Forelimb muscle (tissue), 1 donor: ENCODE measurements around the gene RPGR. TPM values are rescaled to one million over a fixed set of nuclear protein-coding genes. Genes with fewer than 3 reads are reported as not detected.

Experiments
- DNase-seq: peaks from one replicate; pipeline ENCODE4 v3.0.0-alpha.2; 2013; ENCODE audit warnings: low read depth
- polyA plus RNA-seq: library from polyadenylated mRNA; unstranded; fragments of 120-200 nt; gene quantifications from one replicate; pipeline ENCODE4 v1.2.1, GENCODE V29; 2013; ENCODE audit not compliant: insufficient read length

Gene RPGR
- polyA plus RNA-seq, 1 donor, result 5.4 TPM

DNA sequence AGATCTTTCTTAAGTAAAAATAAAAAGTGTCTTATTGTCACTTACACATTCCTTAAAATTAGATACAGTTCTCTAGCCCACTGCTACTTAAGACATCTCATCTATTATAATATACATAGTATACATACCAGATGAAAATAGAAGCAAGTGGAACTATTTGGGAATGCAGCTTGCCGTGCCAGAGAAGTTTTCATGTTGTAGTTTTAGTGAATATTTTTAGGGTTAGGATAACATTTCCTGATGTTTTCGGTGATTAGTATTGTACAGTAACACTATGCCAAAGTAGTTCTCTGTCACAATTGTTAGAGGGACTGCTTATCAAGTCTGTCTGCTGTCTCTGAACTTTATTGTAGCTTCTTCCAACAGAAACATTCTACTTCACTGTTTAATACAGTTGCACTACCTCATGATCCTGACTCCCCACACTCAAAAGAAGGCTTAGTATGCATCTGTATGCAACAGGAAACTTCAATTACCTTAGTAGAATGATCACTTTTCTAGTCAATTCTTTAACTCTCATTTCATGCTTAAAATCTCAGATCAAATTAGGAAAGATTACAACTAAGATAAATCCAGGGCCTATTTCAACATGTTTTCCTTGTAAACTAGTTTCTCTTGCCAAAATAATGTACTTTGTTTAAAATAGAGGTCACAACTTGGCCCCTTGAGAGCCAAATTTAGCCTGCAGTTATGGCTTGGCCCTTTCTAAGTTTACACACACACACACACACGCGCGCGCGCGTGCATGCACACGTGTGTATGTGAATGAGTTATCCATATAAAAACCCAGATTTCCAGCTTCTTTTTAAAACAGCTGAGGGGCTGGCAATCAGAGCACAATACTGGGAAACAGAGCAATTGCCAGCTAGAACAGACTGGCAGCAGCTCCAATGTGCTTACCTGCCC is 64.3 kb downstream of the RPGR start:
- DNase-seq, result no peak

DNA sequence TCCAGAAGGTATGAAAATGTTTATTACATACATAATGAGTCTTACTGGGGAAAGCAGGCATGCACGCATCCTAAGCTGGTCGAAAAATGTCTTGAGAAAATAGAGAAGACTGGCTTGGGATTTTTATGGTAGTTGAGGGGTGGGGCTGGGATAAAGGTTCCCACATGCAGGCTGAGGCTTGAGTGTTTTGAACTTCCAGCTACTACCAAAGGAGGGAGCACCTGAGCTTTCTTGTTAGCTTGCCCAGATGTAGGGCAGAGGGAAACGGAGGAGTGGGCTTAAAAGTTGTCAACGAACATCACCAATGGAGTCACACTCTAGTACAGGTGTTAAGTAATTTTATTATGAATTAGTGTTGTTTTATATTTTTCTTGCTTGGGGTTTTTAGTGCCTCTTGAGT is 67.1 kb downstream of the RPGR start:
- DNase-seq, result no peak

DNA sequence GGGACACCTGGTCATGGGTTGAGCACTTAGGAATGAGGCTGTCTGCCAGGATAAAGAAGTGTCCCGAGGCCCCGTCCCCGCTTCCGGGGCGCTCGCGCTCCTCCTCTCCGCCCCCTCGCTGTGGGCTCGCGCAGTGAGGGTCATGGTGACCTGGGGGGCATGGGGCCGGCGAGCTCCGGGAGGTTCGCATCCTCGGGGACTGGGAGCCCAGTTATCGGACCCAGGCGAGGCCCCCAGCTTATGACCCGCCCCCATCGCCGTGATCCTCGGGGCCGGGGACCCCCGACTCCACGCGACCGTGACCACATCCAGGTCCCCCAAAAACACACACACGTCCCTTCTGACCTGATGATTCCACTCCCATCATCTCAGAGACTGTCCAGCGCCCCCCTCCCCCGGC is 71.3 kb downstream of the RPGR start:
- no peak for DNase-seq

DNA sequence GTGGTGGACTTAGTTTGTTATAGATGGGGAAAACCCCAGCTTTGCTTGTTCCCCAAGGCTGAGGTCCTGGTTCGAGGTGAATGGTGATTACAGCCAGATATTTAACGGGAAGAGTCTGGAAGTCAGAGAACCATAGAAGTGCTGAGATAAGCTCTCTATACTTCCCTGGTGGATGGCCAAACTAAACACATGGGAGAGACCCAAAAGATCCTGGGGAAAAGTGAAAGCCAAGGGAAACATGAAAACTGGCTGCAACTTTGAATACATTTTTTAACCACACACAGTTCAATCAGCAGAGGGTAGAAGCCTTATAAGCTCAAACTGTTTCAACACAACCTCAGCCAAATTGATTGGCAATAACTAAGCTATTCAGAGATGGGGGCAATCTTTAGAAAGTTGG is 77.3 kb downstream of the RPGR start:
- no peak for DNase-seq

DNA sequence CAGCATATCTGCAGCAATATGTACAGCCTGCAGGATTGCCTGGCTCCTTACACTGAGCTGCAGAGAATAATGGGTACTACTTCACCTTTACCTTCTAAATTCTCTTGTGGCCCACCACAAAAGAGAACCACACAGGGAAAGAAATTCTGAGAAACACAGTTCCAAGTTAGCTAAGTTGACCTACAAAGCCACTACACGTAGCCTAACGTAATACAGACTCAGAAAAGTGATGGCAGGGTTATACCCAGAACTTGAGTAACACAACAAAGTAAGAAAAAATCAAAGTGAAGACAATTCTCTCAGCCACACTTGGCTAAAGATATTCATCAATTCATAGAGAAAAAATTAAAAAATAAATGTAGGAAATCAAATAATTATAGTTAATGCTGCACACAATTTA is 80.3 kb downstream of the RPGR start:
- DNase-seq, result no peak

DNA sequence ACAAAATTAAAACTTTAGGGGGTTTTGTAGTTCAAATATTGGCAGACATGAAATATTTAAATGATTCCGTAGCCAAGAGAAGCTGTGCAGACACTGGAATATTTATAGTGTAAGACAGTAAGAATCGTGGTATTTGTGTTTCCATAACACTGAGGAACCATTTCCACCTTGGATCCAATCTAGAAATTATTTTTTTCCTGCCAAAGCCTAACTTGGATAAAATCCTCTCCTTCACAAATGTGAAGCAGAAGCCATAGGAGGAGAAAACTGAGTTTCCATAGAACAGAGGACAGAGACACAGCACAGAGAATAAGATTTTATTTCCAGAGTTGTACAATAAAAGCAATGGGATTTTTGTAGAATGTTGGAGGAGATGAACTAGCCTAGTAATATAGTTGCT is 86.8 kb downstream of the RPGR start:
- no peak for DNase-seq

DNA sequence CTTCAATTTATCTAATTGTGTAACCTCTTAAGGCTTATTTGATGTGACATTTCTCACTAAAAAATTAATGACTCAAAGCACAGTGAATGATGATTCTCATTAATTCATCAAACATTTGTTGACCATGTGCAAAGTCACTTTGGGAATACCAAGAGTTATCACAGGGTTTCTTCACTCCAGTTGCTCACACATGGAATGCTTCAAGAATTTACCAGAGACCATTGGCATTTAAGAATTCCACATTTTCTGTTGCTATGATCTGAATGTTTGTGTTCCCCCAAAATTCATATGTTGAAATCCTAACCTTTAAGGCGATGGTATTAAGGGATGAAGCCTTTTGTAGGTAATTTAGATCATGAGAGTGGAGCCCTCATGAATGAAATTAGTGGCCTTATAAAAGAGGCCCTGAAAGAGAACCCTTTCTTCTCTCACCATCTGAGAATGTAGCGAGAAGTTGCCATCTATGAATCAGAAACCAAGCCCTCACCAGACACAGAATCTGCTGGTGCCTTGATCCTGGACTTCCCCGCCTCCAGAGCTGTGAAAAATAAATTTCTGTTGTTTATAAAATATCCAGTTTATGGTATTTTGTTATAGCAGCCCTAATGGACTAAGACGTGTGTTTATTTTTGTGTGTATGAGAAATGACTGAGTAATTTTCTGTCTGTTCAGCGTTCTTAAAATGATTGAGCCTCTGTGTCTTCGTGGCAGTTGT is 90.3 kb downstream of the RPGR start:
- DNase-seq, result no peak

DNA sequence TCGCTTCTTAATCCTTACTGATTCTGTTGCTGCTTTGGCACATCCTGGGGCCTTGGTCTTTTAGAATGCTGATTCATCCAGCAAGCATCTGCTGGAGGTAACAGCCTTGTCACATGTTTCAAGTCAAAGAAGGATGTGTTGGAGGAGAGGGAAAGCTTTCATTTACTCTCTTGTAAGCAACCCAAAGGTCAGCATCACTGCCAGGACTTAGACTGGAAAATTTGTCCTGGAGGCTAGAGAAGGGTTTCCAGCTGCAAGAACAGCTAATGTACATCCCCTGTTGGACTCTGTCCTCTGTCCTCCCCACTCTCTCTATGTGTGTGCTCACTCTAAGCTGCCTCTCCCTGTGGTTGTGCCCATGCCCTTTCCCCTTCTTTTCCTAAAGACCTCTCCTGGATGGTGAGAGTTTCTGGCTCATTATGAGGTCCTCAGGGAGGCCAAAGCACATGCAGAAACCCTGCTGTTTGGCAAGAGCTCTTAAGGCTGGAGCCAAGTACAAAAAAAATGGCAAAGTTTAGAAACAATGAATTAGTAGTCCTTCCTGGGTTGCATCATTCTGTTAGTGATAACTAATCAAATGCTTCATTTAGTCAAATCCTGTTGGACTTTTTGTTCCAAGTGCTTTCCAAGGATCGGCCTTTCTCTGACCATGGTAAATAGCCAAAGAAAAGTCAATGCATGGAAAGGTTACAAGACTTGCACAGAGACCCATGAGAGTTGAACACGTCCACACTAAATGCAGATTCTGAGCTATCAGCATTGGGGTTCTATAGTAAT is 93.2 kb downstream of the RPGR start:
- DNase-seq, result peak; percentile 68

DNA sequence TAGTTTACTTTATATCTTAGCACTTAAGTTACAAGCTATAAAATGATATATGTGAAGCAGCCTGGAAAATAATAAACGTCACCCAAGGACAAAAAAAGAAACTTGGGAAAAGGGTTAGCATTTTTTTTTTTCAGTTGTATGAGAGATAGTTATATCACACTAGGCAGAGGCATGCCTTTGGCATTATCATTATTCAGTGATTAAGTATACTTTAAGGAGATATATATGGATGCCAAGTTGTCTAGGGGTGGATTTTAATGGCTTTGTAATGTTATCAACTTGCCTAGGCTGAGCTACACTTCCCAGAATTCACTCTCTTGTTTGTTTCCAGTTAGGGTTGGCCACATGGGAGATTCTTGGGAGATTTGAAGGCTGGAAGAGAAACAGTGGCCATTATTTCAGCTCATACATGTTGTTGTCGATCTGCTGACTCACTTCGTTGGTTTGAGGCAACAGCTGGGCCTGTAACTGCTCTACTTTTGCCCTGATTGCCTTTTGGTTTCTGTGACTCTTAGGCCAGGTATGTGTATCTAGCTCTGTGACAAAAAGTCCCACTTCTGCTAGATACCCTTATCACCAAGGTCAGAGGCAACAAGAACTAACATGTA is 95.1 kb downstream of the RPGR start:
- no peak for DNase-seq

DNA sequence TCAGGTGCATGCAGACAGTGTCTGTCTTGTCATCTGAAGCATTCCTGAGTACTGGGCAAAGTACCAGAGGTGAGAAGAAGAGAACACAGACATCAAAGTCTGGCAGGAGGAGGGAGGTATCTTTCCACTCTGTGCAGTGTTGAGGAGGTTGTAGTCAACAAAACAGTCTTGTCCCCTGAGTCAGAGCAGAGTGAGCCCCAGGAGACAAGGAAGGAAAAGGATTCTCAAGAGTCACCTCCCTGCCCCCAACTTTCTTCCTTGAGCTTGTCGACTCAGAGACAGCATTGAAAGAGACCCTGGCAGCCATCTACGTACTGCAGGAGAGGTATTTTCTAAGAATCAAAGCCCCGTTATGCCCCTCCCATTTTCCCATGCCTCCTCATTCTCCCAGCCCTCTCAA is 102.2 kb downstream of the RPGR start:
- no peak for DNase-seq

DNA sequence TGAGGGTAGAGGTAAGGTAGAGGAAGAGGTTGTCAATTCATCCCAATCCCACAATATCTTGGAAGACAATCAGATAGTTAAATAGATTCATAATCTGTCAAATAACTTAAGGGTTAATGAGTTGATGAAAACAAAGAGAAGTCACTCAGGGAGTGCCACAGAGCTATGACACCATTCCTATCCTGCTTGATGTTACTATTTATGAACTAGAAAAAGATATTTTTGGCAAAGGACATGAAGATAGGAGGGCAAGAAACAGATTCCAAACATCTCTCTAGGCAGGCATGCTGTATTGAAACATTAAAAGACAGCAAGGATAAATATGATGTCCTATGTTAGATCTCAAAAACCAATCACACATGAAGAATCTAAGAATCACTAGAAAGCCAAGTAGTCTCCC is 103.1 kb downstream of the RPGR start:
- DNase-seq, result no peak

DNA sequence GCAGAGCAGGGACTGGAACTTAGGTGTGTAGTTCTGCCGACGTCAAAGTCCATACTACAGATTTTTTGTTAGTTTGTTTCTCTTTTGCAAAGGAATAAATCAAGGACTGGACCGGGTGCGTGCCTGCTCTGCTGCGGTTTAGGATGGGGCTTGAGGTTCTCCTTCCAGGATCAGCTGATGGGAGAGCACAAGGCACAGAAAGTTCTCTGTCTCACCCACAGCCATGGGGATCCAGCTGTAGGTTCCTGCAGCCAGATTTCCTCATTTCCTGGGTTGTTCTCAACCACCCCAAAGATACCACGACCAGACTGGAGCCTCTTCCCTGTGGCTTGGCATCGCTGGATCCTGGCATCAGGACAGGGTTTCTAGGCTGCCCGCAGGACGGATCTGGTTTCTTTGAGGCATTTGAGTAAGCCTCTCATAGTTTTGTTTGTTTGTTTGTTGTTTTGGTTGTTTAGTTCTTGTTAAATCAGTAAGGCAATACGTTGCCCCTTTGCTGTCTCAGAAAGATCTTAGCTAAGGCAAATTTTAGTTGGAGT is 105.8 kb downstream of the RPGR start:
- DNase-seq, result no peak

DNA sequence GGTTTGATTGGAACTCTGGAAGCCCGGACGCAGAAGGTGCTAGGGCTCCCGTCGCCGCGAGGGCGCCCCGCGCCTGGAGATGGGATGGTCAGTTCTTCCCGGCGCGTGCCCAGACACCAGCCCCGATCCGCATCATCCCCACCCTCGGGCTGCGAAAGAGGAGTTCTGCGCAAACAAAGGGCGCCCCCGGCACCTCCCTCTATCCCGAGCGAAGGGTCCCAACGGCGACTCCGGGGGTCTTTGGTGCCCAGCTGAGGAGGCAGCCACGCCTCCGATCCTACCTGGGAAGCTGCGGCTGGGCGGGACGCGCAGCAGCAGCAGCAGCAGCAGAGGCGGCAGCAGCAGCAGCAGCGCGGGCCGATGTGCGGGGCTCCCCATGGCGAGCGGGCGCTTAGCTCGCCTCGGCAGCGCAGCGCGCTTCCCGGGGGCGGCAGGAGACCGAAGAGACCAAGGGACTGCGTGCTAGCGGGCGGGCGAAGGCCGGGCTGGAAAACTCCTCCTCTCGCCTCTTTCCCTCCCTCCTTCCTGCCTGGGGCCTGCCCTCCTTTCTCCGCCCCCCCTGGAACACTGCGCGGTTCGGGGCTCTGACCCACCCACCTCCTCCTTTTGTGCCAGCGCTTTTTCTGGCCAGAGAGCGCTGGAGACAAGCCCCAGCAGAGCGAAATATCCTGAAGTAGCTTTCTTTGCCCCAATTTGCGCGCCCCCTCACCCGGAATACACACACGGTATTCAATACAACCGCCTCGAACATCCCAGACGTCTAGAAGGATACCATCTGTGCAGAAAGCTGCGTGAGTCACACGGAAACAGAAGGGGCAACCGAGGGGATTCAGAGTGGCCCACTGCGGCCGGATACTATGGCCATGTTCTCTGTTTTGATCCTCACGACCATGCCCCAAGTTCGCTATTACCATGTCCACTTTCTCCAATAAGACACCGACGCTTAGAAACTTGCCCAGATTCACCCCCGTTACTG is 106.6 kb downstream of the RPGR start, which contains the start of gene SRPX:
Gene SRPX, minus strand, starts transcription at position 457 of the 976 bp plus-strand sequence. Its CDS starts 79 bp downstream, at position 378.
- no peak for DNase-seq

DNA sequence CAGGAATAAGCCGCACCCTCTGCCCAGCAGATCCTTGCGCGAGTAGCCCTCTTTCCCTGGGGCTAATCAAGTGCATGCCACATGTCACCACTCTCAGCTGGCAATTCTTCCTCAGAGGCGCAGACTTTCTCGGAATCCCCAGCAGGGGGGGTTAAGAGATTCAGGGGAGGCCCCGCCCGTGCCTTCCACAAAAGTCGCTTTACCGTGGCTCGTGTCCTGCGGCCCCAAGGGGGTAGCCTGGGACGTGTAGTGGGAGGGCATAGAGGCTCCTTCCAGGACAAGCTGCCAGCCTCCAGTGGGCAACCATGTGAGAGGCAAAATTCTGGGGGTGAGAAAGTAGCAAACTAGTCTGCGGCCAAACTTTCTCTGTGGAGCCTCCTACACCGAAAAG is 107.3 kb downstream of the RPGR start:
- DNase-seq, result no peak

Other genes starting within 250 kb of the RPGR start
- gene SRPX, start 106.6 kb downstream of the RPGR start, polyA plus RNA-seq, result 26.6 TPM
- not detected for gene OTC, start 25.1 kb upstream of the RPGR start, polyA plus RNA-seq
- 122 TPM for gene TSPAN7, start 234.0 kb upstream of the RPGR start, polyA plus RNA-seq